Heart right ventricle (tissue), 16 donors: ENCODE results near the gene CREB5. TPM values are rescaled to one million over a fixed set of nuclear protein-coding genes. Genes with fewer than 3 reads are reported as not detected.
A peak's percentile ranks its signal among the peaks of the same experiment; 100 is the strongest.

Source experiments
- ATAC-seq, 8 donors: fragments of 200-7000 bp; cut with Tn5 transposase; one replicate each; pipeline ENCODE4 v1.9.1; 2020; ENCODE audit warnings: mild to moderate bottlenecking in 8 of 8, moderate library complexity in 8 of 8, moderate number of reproducible peaks in 1 of 8
- DNase-seq, 2 donors: peaks; one replicate each; pipeline ENCODE4 v3.0.0-alpha.2; 2020
- H3K27ac ChIP-seq, 10 donors: fragments of 200-600 bp; sonication (generic) in 2 of 10; one replicate each; pipeline versions ENCODE4 v1.5.0 to v1.8.0; 2020 to 2022; ENCODE audit warnings: mild to moderate bottlenecking in 3 of 10
- H3K27me3 ChIP-seq, 7 donors: fragments of 200-600 bp; one replicate each; pipeline ENCODE4 v1.8.0; 2021 to 2022; ENCODE audit warnings: mild to moderate bottlenecking in 2 of 7
- H3K36me3 ChIP-seq, 9 donors: fragments of 200-600 bp; sonication (generic) in 1 of 9; one replicate each; pipeline versions ENCODE4 v1.5.0 to v1.8.0; 2020 to 2022; ENCODE audit warnings: mild to moderate bottlenecking in 2 of 9
- H3K4me1 ChIP-seq, 9 donors: fragments of 200-600 bp; sonication (generic) in 1 of 9; one replicate each; pipeline versions ENCODE4 v1.5.0 to v1.8.0; 2020 to 2022; ENCODE audit warnings: mild to moderate bottlenecking in 4 of 9
- H3K4me3 ChIP-seq, 10 donors: fragments of 200-600 bp; sonication (generic) in 2 of 10; one replicate each; pipeline versions ENCODE4 v1.5.0 to v1.8.0; 2020 to 2022; ENCODE audit warnings: mild to moderate bottlenecking in 7 of 10, moderate library complexity in 2 of 10
- H3K9me3 ChIP-seq, 11 donors: fragments of 200-600 bp in 10 of 11; sonication (generic) in 2 of 11; one replicate each; pipeline versions ENCODE4 v1.5.0 to v1.8.0; 2013 to 2022; ENCODE audit warnings: mild to moderate bottlenecking in 2 of 11, control low read depth in 1 of 11, moderate library complexity in 1 of 11
- CTCF ChIP-seq, 9 donors: fragments of 200-600 bp; sonication (generic) in 2 of 9; IDR thresholded peaks; one replicate each; pipeline versions ENCODE4 v1.5.0 to v1.8.0; 2021 to 2022; ENCODE audit warnings: antibody characterized with exemption in 9 of 9, mild to moderate bottlenecking in 5 of 9, moderate library complexity in 1 of 9
- WGBS, 2 donors: extraction: QIAGEN DNeasy Blood & Tissue Kit; methylation state at CpG; one replicate each; pipeline ENCODE4 v1.1.7; 2013; ENCODE audit warnings: inconsistent platforms in 1 of 2; 5-methylcytosine and 5-hydroxymethylcytosine counted together
- intact Hi-C, 10 donors: fragments of 100-400 bp; cut with DNase I; formaldehyde crosslinking; loops; one replicate each; pipeline versions ENCODE4 v1.11.1 to v1.14.2; 2022
- polyA plus RNA-seq, 2 donors: library from polyadenylated mRNA; stranded (reverse); fragments of 200-250 nt; gene quantifications; one replicate each; pipeline ENCODE4 v1.2.3, GENCODE V29; 2013
- total RNA-seq, 10 donors: library from RNA; stranded (reverse); fragmentation: NEBNext Ultra II Directional in 3 of 10; extraction: Animal tissue kit (Norgen Biotek cat#: 25700) in 3 of 10; gene quantifications; one replicate each; pipeline versions ENCODE4 v1.2.1 to v1.2.4, GENCODE V29; 2021 to 2023
- donor health status: Arrhythmogenic right ventricular cardiomyopathy.
- donor health status: ischemic (EF 13 %, LVEDD 7.1; RV severe dilation, severe dysfunction).
- donor health status: healthy with polysubstance abuse.
- donor health status: DM: no; HTN: yes; CAD: no.
- donor health status: DM: no; HTN: no; CAD: no.
- donor health status: ischemic (EF 25% LVEDD 6.9; RV normal size, moderate dysfunction).
- donor health status: ischemic (EF 25% LVEDD 5.7; RV mildly dilated, moderate dysfunction).
- donor health status: healthy.
- donor health status: DM: yes; HTN: yes; CAD: no.
- donor health status: Ischemic cardiomyopathy.
- donor health status: ischemic (EF 35%, LVEDD 5.7; RV mildly dilated, moderate dysfunction).
- donor health status: nonischemic (EF 11% LVEDD 7.7; RV severe dilation, severe dysfunction).
- donor health status: DM: yes; HTN: yes; CAD: no.
- donor health status: PGD.
- donor health status: ischemic (EF 29% LVEDD 5.4; RV normal size, mild dysfunction).
- donor health status: nonischemic (EF 23%, LVEDD 6.1; RV moderate dilation, normal function).

The CREB5 gene
- total and polyA plus RNA-seq, 12 donors, result 4.7 to 170 (median 19.0) TPM

- Histone ChIP-seq H3K27ac (no peak overlapping the region), H3K4me3 (no peak overlapping the region), H3K27me3 (no peaks in the 10 kb centered on the region), H3K4me1 (peaks cover 0 to 10% (median 3%) of the 10 kb centered on the region in 9 donors), H3K36me3 (peaks cover 0 to 8% (median 0%) of the 10 kb centered on the region in 9 donors), H3K9me3 (no peaks in the 10 kb centered on the region)
- DNase-seq, result no peak
- intact Hi-C loops, result no loop called here
- WGBS, 2 donors, result 90 to 91% methylated on average over 1 of the region's 1 CpG
- TF ChIP-seq CTCF (IDR thresholded peaks at IDR 0.05), result no peak
- ATAC-seq, result no peak
These were observed 341.3 kb downstream of the CREB5 start for GRCh38 chr7:28753613-28754012.

DNA sequence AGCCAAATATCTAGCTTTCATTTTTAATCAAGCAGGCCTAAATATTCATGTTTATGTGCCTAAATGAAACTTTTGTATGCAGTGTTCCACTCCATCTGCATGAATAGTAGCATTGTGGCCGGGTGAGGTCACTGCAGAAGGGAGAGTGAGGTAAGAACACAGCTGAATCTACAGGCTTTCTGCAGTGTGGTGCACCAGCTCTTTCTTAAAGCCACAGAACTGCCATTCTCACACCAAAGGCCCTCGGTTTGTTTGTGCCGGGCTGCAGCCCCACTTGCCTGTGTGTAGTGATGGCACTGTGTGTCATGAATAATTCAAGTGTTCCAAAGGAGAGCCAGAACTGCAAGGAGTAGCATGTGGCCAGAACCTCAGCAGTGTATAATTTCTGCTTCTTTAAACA lies 341.7 kb downstream of the CREB5 start:
- intact Hi-C loops, result no loop called here
- ATAC-seq (peak; percentile 51 to 79 (median 70)), DNase-seq (no peak)
- peaks cover 0 to 9% (median 2%) of the 10 kb centered on the region in 9 donors for H3K4me1 ChIP-seq
- no peak overlapping the region for H3K4me3 ChIP-seq
- H3K27ac ChIP-seq, result no peak overlapping the region
- no peaks in the 10 kb centered on the region for H3K27me3 ChIP-seq
- peaks cover 0 to 10% (median 0%) of the 10 kb centered on the region in 9 donors for H3K36me3 ChIP-seq
- no peaks in the 10 kb centered on the region for H3K9me3 ChIP-seq
- TF ChIP-seq CTCF (IDR thresholded peaks at IDR 0.05), result no peak
- 77 to 82% methylated on average over 3 of the region's 3 CpGs for WGBS, 2 donors

DNA sequence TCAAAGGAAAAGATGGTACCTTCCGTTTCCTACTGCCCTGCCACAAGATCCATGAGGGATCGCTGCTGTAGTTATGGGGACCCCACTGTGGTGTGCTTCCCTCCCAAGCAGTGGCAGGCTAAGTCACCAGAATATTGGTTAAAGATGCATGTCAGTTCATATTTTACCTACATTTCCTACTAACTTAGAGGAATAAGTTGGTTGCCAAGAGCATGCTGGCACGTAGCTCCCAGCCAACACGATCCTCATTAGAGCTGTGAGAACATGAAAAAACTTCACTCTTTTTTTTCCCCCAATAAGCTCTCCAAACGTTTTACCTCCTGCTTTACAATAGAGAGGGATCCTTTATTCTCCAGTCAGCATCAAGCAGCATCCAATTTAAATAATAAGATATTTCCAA lies 342.1 kb downstream of the CREB5 start:
- peaks cover 0 to 9% (median 0%) of the 10 kb centered on the region in 9 donors for H3K4me1 ChIP-seq
- no peak for TF ChIP-seq CTCF (IDR thresholded peaks at IDR 0.05)
- peaks cover 0 to 10% (median 0%) of the 10 kb centered on the region in 9 donors for H3K36me3 ChIP-seq
- ATAC-seq (peak in 1 of 8 donors; percentile 37), DNase-seq (no peak)
- H3K4me3 ChIP-seq, result no peak overlapping the region
- intact Hi-C loops, result no loop called here
- 82 to 83% methylated on average over 5 of the region's 5 CpGs for WGBS, 2 donors
- H3K9me3 ChIP-seq, result no peaks in the 10 kb centered on the region
- no peaks in the 10 kb centered on the region for H3K27me3 ChIP-seq
- no peak overlapping the region for H3K27ac ChIP-seq

DNA sequence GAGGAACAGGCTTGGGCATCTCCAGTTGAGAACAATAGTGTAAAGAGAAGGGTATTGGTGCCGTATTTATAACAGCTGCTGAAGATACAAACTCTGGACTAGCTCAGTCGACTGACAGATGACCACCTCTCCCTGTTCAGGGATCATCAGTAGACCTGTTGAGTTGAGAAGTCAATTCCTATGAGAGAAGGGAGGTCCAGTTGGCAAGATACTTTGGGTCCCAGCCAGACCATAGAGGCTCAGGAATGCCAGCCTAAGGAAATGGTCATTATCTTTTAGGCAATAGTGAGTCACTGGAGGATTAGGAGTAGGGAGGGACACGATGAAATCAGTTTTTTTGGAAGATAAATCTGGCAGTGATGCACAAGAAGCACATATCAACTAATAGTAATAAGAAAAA lies 342.9 kb downstream of the CREB5 start:
- Histone ChIP-seq H3K4me3 (no peak overlapping the region), H3K9me3 (no peaks in the 10 kb centered on the region), H3K27ac (no peak overlapping the region), H3K27me3 (no peaks in the 10 kb centered on the region), H3K4me1 (peaks cover 0 to 9% (median 0%) of the 10 kb centered on the region in 9 donors), H3K36me3 (peaks cover 0 to 10% (median 0%) of the 10 kb centered on the region in 9 donors)
- ATAC-seq (peak in 7 of 8 donors; percentile 28 to 84 (median 56)), DNase-seq (no peak)
- intact Hi-C loops, result no loop called here
- 61 to 62% methylated on average over 3 of the region's 3 CpGs for WGBS, 2 donors
- no peak for TF ChIP-seq CTCF (IDR thresholded peaks at IDR 0.05)
